Neuronal stem cell (in vitro differentiated cells): ENCODE measurements around the gene XPO4.

Experiments used
- DNase-seq: peaks from one replicate; pipeline ENCODE4 v3.0.0-alpha.2; 2013; ENCODE audit warnings: low spot score
- H2AFZ ChIP-seq: one replicate; pipeline ENCODE4 v1.6.1; 2013; ENCODE audit warnings: mild to moderate bottlenecking, low read length, inconsistent platforms
- H2AK5ac ChIP-seq: 2 replicates; pipeline ENCODE4 v1.6.1; 2013; ENCODE audit warnings: low read depth, mild to moderate bottlenecking, inconsistent platforms, low read length, moderate library complexity, mixed read lengths
- H2BK120ac ChIP-seq: 2 replicates; pipeline ENCODE4 v1.6.1; 2013; ENCODE audit warnings: low read depth, mild to moderate bottlenecking, inconsistent platforms, low read length, moderate library complexity, mixed read lengths
- H2BK12ac ChIP-seq: one replicate; pipeline ENCODE4 v1.6.1; 2013; ENCODE audit warnings: low read length, inconsistent platforms
- H2BK15ac ChIP-seq: 2 replicates; pipeline ENCODE4 v1.6.1; 2013; ENCODE audit warnings: mild to moderate bottlenecking, low read length, inconsistent platforms, mixed read lengths
- H2BK5ac ChIP-seq: one replicate; pipeline ENCODE4 v1.6.1; 2013; ENCODE audit warnings: inconsistent platforms, mild to moderate bottlenecking, low read length, moderate library complexity
- H3K14ac ChIP-seq: one replicate; pipeline ENCODE4 v1.6.1; 2013; ENCODE audit warnings: low read length, inconsistent platforms
- H3K18ac ChIP-seq: 2 replicates; pipeline ENCODE4 v1.6.1; 2013; ENCODE audit warnings: low read length, inconsistent platforms
- H3K23ac ChIP-seq: 2 replicates; pipeline ENCODE4 v1.6.1; 2013; ENCODE audit warnings: low read depth, mild to moderate bottlenecking, mixed read lengths, low read length, inconsistent platforms; ENCODE audit not compliant: poor library complexity
- H3K27ac ChIP-seq: replicated peaks from 3 replicates; pipeline ENCODE4 v1.5.1; 2013; ENCODE audit warnings: low read length, inconsistent platforms
- H3K27me3 ChIP-seq, 3 experiments: 2 replicates each; pipeline ENCODE4 v1.6.1; 2013; ENCODE audit warnings: low read length in 3 of 3, mild to moderate bottlenecking in 2 of 3, inconsistent platforms in 1 of 3, low read depth in 1 of 3, mixed read lengths in 1 of 3, moderate library complexity in 1 of 3; ENCODE audit not compliant: control insufficient read depth in 3 of 3, insufficient read depth in 3 of 3
- H3K36me3 ChIP-seq, 2 donors: replicated peaks in 1 of 2; 2 replicates each; pipeline ENCODE4 v1.6.1; 2013; ENCODE audit warnings: low read length in 2 of 2; ENCODE audit not compliant: control insufficient read depth in 2 of 2, insufficient read depth in 2 of 2
- H3K4ac ChIP-seq: 2 replicates; pipeline ENCODE4 v1.6.1; 2013; ENCODE audit warnings: inconsistent platforms, mild to moderate bottlenecking, low read length, moderate library complexity
- H3K4me1 ChIP-seq, 2 donors: 1 replicate in 1 of 2; 2 replicates in 1 of 2; pipeline ENCODE4 v1.6.1; 2013; ENCODE audit warnings: low read length in 2 of 2, low read depth in 1 of 2; ENCODE audit not compliant: control insufficient read depth in 2 of 2, insufficient read depth in 1 of 2
- H3K4me2 ChIP-seq: one replicate; pipeline ENCODE4 v1.6.1; 2013; ENCODE audit warnings: mild to moderate bottlenecking, low read length, inconsistent platforms; ENCODE audit not compliant: insufficient read depth, poor library complexity, severe bottlenecking
- H3K4me3 ChIP-seq, 2 donors: 2 replicates each; pipeline ENCODE4 v1.5.1; 2013; ENCODE audit warnings: low read length in 2 of 2, mild to moderate bottlenecking in 2 of 2, inconsistent platforms in 1 of 2, moderate library complexity in 1 of 2
- H3K79me1 ChIP-seq: one replicate; pipeline ENCODE4 v1.6.1; 2013; ENCODE audit warnings: low read depth, mild to moderate bottlenecking, inconsistent platforms, low read length, moderate library complexity
- H3K9ac ChIP-seq: one replicate; pipeline ENCODE4 v1.6.1; 2013; ENCODE audit warnings: mild to moderate bottlenecking, low read depth, low read length, inconsistent platforms; ENCODE audit not compliant: poor library complexity
- H3K9me3 ChIP-seq, 2 donors: replicated peaks in 1 of 2; 2 replicates each; pipeline versions ENCODE3 to v1.6.1; 2013; ENCODE audit warnings: low read length in 2 of 2, mild to moderate bottlenecking in 2 of 2, inconsistent platforms in 1 of 2, low read depth in 1 of 2, mixed read lengths in 1 of 2, moderate library complexity in 1 of 2; ENCODE audit not compliant: control insufficient read depth in 2 of 2, insufficient read depth in 1 of 2
- H4K8ac ChIP-seq: one replicate; pipeline ENCODE4 v1.6.1; 2013; ENCODE audit warnings: low read depth, mild to moderate bottlenecking, inconsistent platforms, low read length, moderate library complexity
- H4K91ac ChIP-seq: one replicate; pipeline ENCODE4 v1.6.1; 2013; ENCODE audit warnings: low read length, low read depth, mild to moderate bottlenecking, inconsistent platforms; ENCODE audit not compliant: poor library complexity
- WGBS, 2 donors: extraction: QIAGEN DNeasy Blood & Tissue Kit; methylation state at CpG; one replicate each; pipeline ENCODE4 v1.1.7; 2013; ENCODE audit warnings: missing lambda C conversion rate in 2 of 2, mixed read lengths in 1 of 2; ENCODE audit not compliant: insufficient read length in 2 of 2, insufficient replicate concordance in 1 of 2; ENCODE audit errors: extremely low coverage in 2 of 2; 5-methylcytosine and 5-hydroxymethylcytosine counted together

Gene XPO4

GRCh38 chr13:20904908-20905307, 2.4 kb upstream of the XPO4 start:
- no peak for DNase-seq
- no peak overlapping the region for H2BK12ac ChIP-seq

GRCh38 chr13:20903164-20903475, 574 bp upstream of the XPO4 start:
- Histone ChIP-seq H3K23ac (peak overlapping the region; percentile 91), H2AFZ (peak overlapping the region; percentile 99), H3K4me3 (peak overlapping the region; percentile 97 to 99), H2BK15ac (no peak overlapping the region), H2BK12ac (peak overlapping the region; percentile 73), H3K4ac (no peak overlapping the region), H3K9ac (peak overlapping the region; percentile 99), H3K36me3 (peaks cover 2 to 19% of the 10 kb centered on the region in 2 donors), H3K79me1 (peaks cover 7% of the 10 kb centered on the region), H3K27ac (peak overlapping the region; percentile 95), H4K91ac (no peak overlapping the region), H3K18ac (peak overlapping the region; percentile 99), H3K14ac (peak overlapping the region; percentile 17), H3K4me1 (peaks cover 0 to 7% of the 10 kb centered on the region in 2 donors), H3K27me3 (no peaks in the 10 kb centered on the region), H2BK5ac (peak overlapping the region; percentile 94), H4K8ac (no peak overlapping the region), H3K9me3 (no peaks in the 10 kb centered on the region), H2AK5ac (peak overlapping the region; percentile 8), H2BK120ac (no peak overlapping the region), H3K4me2 (peak overlapping the region; percentile 91)
- no peak for DNase-seq
- no CpG with 5 or more reads among the region's 14 CpGs for WGBS, 2 donors

More at GRCh38 chr13:20904908-20905307, 2.4 kb upstream of the XPO4 start:
- Histone ChIP-seq H3K18ac (no peak overlapping the region), H3K4me1 (peaks cover 0 to 7% of the 10 kb centered on the region in 2 donors), H3K27ac (no peak overlapping the region), H3K4me3 (no peak overlapping the region), H3K4ac (no peak overlapping the region), H2AK5ac (no peak overlapping the region), H2BK120ac (no peak overlapping the region), H2BK15ac (no peak overlapping the region), H3K23ac (no peak overlapping the region), H3K79me1 (peaks cover 7% of the 10 kb centered on the region), H3K27me3 (no peaks in the 10 kb centered on the region), H4K8ac (no peak overlapping the region), H3K9ac (no peak overlapping the region), H4K91ac (no peak overlapping the region), H2AFZ (no peak overlapping the region), H2BK5ac (no peak overlapping the region), H3K4me2 (no peak overlapping the region), H3K36me3 (peaks cover under 1 to 1% of the 10 kb centered on the region in 2 donors), H3K14ac (no peak overlapping the region), H3K9me3 (no peaks in the 10 kb centered on the region)

GRCh38 chr13:20901668-20902437, 693 bp downstream of the XPO4 start:
- peak overlapping the region; percentile 99 for H2AFZ ChIP-seq
- WGBS, 2 donors = no CpG with 5 or more reads among the region's 21 CpGs
- peak overlapping the region; percentile 97 to 99 for H3K4me3 ChIP-seq
- H3K36me3 ChIP-seq = peaks cover 2 to 19% of the 10 kb centered on the region in 2 donors
- H4K8ac ChIP-seq = no peak overlapping the region
- peak overlapping the region; percentile 96 for H3K9ac ChIP-seq
- H2AK5ac ChIP-seq = peak overlapping the region; percentile 40
- peak overlapping the region; percentile 53 for H4K91ac ChIP-seq
- peak overlapping the region; percentile 75 for H2BK15ac ChIP-seq
- peak overlapping the region; percentile 95 for H3K18ac ChIP-seq
- no peaks in the 10 kb centered on the region for H3K27me3 ChIP-seq
- peak overlapping the region; percentile 91 for H3K4me2 ChIP-seq
- H3K27ac ChIP-seq = peak overlapping the region; percentile 64
- H3K14ac ChIP-seq = peak overlapping the region; percentile 82
- DNase-seq = no peak
- H3K79me1 ChIP-seq = peaks cover 7% of the 10 kb centered on the region
- peaks cover 0 to 7% of the 10 kb centered on the region in 2 donors for H3K4me1 ChIP-seq
- peak overlapping the region; percentile 94 for H2BK5ac ChIP-seq
- no peak overlapping the region for H2BK12ac ChIP-seq
- peak overlapping the region; percentile 44 for H3K23ac ChIP-seq
- no peak overlapping the region for H2BK120ac ChIP-seq
- no peaks in the 10 kb centered on the region for H3K9me3 ChIP-seq
- H3K4ac ChIP-seq = peak overlapping the region; percentile 84

- H3K4ac ChIP-seq = no peak overlapping the region
- H3K4me3 ChIP-seq = no peak overlapping the region
- no peak overlapping the region for H2BK15ac ChIP-seq
- H3K4me2 ChIP-seq = no peak overlapping the region
- no peak overlapping the region for H2BK5ac ChIP-seq
- peaks cover 0 to 18% of the 10 kb centered on the region in 2 donors for H3K36me3 ChIP-seq
- H3K23ac ChIP-seq = no peak overlapping the region
- no peak overlapping the region for H4K8ac ChIP-seq
- peaks cover 5% of the 10 kb centered on the region for H3K79me1 ChIP-seq
- no peak overlapping the region for H3K27ac ChIP-seq
- H3K9ac ChIP-seq = no peak overlapping the region
- no peak overlapping the region for H2AK5ac ChIP-seq
- no peaks in the 10 kb centered on the region for H3K9me3 ChIP-seq
- whole genome bisulfite sequencing, 2 donors = no CpG with 5 or more reads among the region's 2 CpGs
- no peaks in the 10 kb centered on the region for H3K27me3 ChIP-seq
- no peak overlapping the region for H3K14ac ChIP-seq
- no peak overlapping the region for H2BK12ac ChIP-seq
- no peaks in the 10 kb centered on the region for H3K4me1 ChIP-seq
- H2AFZ ChIP-seq = no peak overlapping the region
- H2BK120ac ChIP-seq = no peak overlapping the region
- DNase-seq = no peak
- no peak overlapping the region for H4K91ac ChIP-seq
- no peak overlapping the region for H3K18ac ChIP-seq
These were observed 8.3 kb downstream of the XPO4 start for GRCh38 chr13:20894245-20894644.
